GM23338 (cell line): ENCODE data around the gene NXN. TPM values are rescaled to one million over a fixed set of nuclear protein-coding genes. Genes with fewer than 3 reads are reported as not detected.

ENCODE experiments used
- ATAC-seq: fragments of 200-7000 bp; cut with Tn5 transposase; 3 replicates; pipeline ENCODE4 v1.9.1; 2020
- DNase-seq: peaks from one replicate; pipeline ENCODE4 v3.0.0-alpha.2; 2015; ENCODE audit warnings: low spot score
- H2AFZ ChIP-seq: fragments of 200-600 bp; sonication (generic); 2 replicates; pipeline ENCODE4 v1.8.0; 2016; ENCODE audit warnings: antibody characterized with exemption, mild to moderate bottlenecking, moderate library complexity
- H3F3A ChIP-seq: fragments of 200-600 bp; sonication (generic); replicated peaks from 2 replicates; pipeline ENCODE4 v1.8.0; 2017; ENCODE audit warnings: antibody characterized with exemption, mixed run types, low read depth
- H3K27ac ChIP-seq: fragments of 200-600 bp; sonication (generic); 2 replicates; pipeline ENCODE4 v1.6.1; 2016; ENCODE audit warnings: low read depth
- H3K27me3 ChIP-seq: fragments of 200-600 bp; sonication (generic); 2 replicates; pipeline ENCODE4 v1.8.0; 2016; ENCODE audit warnings: mild to moderate bottlenecking, mixed run types, moderate library complexity; ENCODE audit not compliant: insufficient read depth
- H3K36me3 ChIP-seq: fragments of 200-600 bp; sonication (generic); 2 replicates; pipeline ENCODE4 v1.8.0; 2016; ENCODE audit warnings: mild to moderate bottlenecking; ENCODE audit not compliant: insufficient read depth
- H3K4me1 ChIP-seq: fragments of 200-600 bp; sonication (generic); 2 replicates; pipeline ENCODE4 v1.8.0; 2016; ENCODE audit warnings: mild to moderate bottlenecking, moderate library complexity; ENCODE audit not compliant: insufficient read depth
- H3K4me2 ChIP-seq: fragments of 200-600 bp; sonication (generic); 2 replicates; pipeline ENCODE4 v1.7.1; 2017; ENCODE audit warnings: mixed run types
- H3K4me3 ChIP-seq: fragments of 200-600 bp; sonication (generic); 2 replicates; pipeline ENCODE4 v1.6.1; 2016; ENCODE audit warnings: mixed run types
- H3K79me2 ChIP-seq: fragments of 200-600 bp; sonication (generic); replicated peaks from 2 replicates; pipeline ENCODE4 v1.8.0; 2017; ENCODE audit warnings: mild to moderate bottlenecking; ENCODE audit not compliant: insufficient read depth
- H3K9me2 ChIP-seq: fragments of 200-600 bp; sonication (generic); 2 replicates; pipeline ENCODE4 v1.8.0; 2017; ENCODE audit not compliant: insufficient read depth
- H4K20me1 ChIP-seq: fragments of 200-600 bp; sonication (generic); replicated peaks from 2 replicates; pipeline ENCODE4 v1.8.0; 2017; ENCODE audit warnings: mild to moderate bottlenecking; ENCODE audit not compliant: insufficient read depth
- H3K27ac Mint-ChIP-seq: 2 replicates; pipeline ENCODE4 v1.8.0; 2020; ENCODE audit warnings: inconsistent platforms, mild to moderate bottlenecking, moderate library complexity, mixed read lengths
- H3K27me3 Mint-ChIP-seq: 3 replicates; pipeline ENCODE4 v1.8.0; 2022; ENCODE audit warnings: low read depth, mild to moderate bottlenecking, moderate library complexity, mixed read lengths, inconsistent platforms; ENCODE audit not compliant: insufficient read depth, poor library complexity
- H3K36me3 Mint-ChIP-seq: 3 replicates; pipeline ENCODE4 v1.8.0; 2021; ENCODE audit warnings: low read depth, mild to moderate bottlenecking, inconsistent platforms, moderate library complexity, mixed read lengths
- H3K4me1 Mint-ChIP-seq: 3 replicates; pipeline ENCODE4 v1.8.0; 2020; ENCODE audit warnings: mild to moderate bottlenecking, inconsistent platforms, mixed read lengths
- H3K4me3 Mint-ChIP-seq: 3 replicates; pipeline ENCODE4 v1.8.0; 2021; ENCODE audit warnings: moderate library complexity, mild to moderate bottlenecking, inconsistent platforms, mixed read lengths
- H3K9me3 Mint-ChIP-seq: 3 replicates; pipeline ENCODE4 v1.8.0; 2020; ENCODE audit warnings: moderate library complexity, mild to moderate bottlenecking, inconsistent platforms, mixed read lengths
- CREB1 ChIP-seq: fragments of 250-450 bp; sonication (Bioruptor Pico); IDR thresholded peaks from 2 replicates; pipeline ENCODE4 v1.5.0; 2020; ENCODE audit warnings: low read depth, mild to moderate bottlenecking, moderate library complexity
- EZH2 ChIP-seq: fragments of 200-600 bp; sonication (generic); IDR thresholded peaks from one replicate; pipeline ENCODE4 v1.8.0; 2017; ENCODE audit warnings: antibody characterized with exemption, mild to moderate bottlenecking, low read depth; ENCODE audit not compliant: unreplicated experiment
- EZH2phosphoT487 ChIP-seq: fragments of 200-600 bp; sonication (generic); IDR thresholded peaks from one replicate; pipeline ENCODE4 v1.8.1; 2018; ENCODE audit warnings: antibody characterized with exemption; ENCODE audit not compliant: unreplicated experiment
- JUNB ChIP-seq: IDR thresholded peaks from one replicate; pipeline ENCODE4 v1.6.1; 2016; ENCODE audit warnings: antibody characterized with exemption; ENCODE audit not compliant: unreplicated experiment
- NANOG ChIP-seq: IDR thresholded peaks from 2 replicates; pipeline ENCODE4 v1.6.1; 2016; ENCODE audit warnings: antibody characterized with exemption, borderline replicate concordance
- POLR2AphosphoS5 ChIP-seq: IDR thresholded peaks from 2 replicates; pipeline ENCODE4 v1.6.1; 2016; ENCODE audit warnings: antibody characterized with exemption, low read depth
- STAT1 ChIP-seq: IDR thresholded peaks from one replicate; pipeline ENCODE4 v1.6.1; 2016; ENCODE audit warnings: antibody characterized with exemption; ENCODE audit not compliant: unreplicated experiment
- ZNF114 ChIP-seq: fragments of 250-450 bp; sonication (Bioruptor Pico); IDR thresholded peaks from 2 replicates; pipeline ENCODE4 v1.5.0; 2020; ENCODE audit warnings: mild to moderate bottlenecking, moderate library complexity
- ZNF331 ChIP-seq: fragments of 250-450 bp; sonication (Bioruptor Pico); IDR thresholded peaks from 2 replicates; pipeline ENCODE4 v1.5.0; 2020; ENCODE audit warnings: low read depth, mild to moderate bottlenecking, moderate library complexity
- polyA plus RNA-seq: library from polyadenylated mRNA; unstranded; fragments of >200 nt; fragmentation: Nextera tagmentation; extraction: Ambion mirVana; gene quantifications from 2 replicates; pipeline ENCODE4 v1.2.1, GENCODE V29; 2016
- total RNA-seq: library from RNA; depleted of rRNA; stranded (reverse); fragments of >200 nt; shearing (Covaris generic); gene quantifications from 2 replicates; pipeline ENCODE4 v1.2.3, GENCODE V29; 2014
- TF ChIP-seq, protein P1 (sequence below): fragments of 250-450 bp; sonication (Bioruptor Pico); IDR thresholded peaks from 2 replicates; pipeline ENCODE4 v1.5.0; 2020; ENCODE audit warnings: mild to moderate bottlenecking, moderate library complexity
- TF ChIP-seq, protein P2 (sequence below): IDR thresholded peaks from 2 replicates; pipeline ENCODE4 v1.6.1; 2016; ENCODE audit warnings: antibody characterized with exemption
- TF ChIP-seq, protein P3 (sequence below): IDR thresholded peaks from one replicate; pipeline ENCODE4 v1.6.1; 2018; ENCODE audit warnings: antibody characterized with exemption; ENCODE audit not compliant: unreplicated experiment
- TF ChIP-seq, protein P4 (sequence below), 2 experiments: fragments of 200-600 bp in 1 of 2; sonication (generic) in 1 of 2; conservative IDR thresholded peaks; 2 replicates each; pipeline versions ENCODE4 v1.5.1 to v1.6.1; 2016 to 2017; ENCODE audit warnings: antibody characterized with exemption in 2 of 2, low read depth in 2 of 2, mild to moderate bottlenecking in 2 of 2, moderate library complexity in 1 of 2

Gene NXN
- total and polyA plus RNA-seq, 2 experiments from 2014 or later = 31.8 to 105 TPM

DNA sequence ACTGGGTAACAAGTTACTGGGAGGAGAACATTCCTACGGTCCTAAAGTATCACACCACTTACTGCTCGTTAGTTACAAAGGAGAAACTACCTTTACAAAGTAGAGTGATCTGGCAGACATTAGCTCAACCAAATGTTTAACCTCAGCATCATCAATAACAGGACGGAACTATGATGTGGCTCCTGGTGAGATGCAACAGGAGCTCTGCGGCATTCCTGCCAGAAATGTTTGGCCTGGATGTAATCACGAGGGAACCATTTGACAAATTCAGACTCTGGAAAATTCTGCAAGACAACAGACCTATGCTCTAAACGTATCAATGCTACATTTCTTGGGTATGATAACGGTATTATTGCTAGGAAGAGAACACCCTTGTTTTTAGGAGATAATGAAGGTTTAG lies 117.0 kb downstream of the NXN start (continued):
- no peak for TF ChIP-seq EZH2

DNA sequence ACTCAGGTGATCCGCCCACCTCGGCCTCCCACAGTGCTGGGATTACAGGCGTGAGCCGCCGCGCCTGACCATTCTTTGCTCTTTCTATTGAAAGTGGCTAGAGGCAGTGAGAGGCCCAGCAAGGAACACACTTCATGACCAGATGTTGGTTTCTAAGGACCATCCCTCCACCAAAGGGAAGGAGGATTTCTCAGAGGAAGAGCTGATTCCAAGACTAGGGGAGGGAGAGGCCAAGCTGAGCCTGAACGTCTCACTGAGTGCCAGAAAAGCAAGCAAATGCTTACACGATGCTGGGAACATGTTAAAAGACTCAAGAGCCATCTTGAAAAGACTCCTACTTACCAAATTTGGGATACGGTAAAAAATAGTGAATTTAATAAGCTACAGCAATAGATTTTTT lies 118.2 kb downstream of the NXN start:
- peak overlapping the region; percentile 69; the same call in 1 of the 2 replicates for H3K27ac Mint-ChIP-seq

More for the DNA sequence above, 118.2 kb downstream of the NXN start:
- Histone ChIP-seq H4K20me1 (peaks cover 22% of the 10 kb centered on the region), H2AFZ (no peak overlapping the region), H3K4me3 (no peak overlapping the region), H3F3A (no peaks in the 10 kb centered on the region), H3K36me3 (no peaks in the 10 kb centered on the region), H3K27me3 (no peaks in the 10 kb centered on the region), H3K27ac (peak overlapping the region; percentile 57; the same call in 1 of the 2 replicates), H3K4me1 (no peaks in the 10 kb centered on the region; the same call in 1 of the 2 replicates), H3K4me2 (no peak overlapping the region), H3K9me2 (no peaks in the 10 kb centered on the region), H3K79me2 (peaks cover 77% of the 10 kb centered on the region)
- DNase-seq (no peak), ATAC-seq (no peak)
- H3K4me1 Mint-ChIP-seq = peaks cover 7% of the 10 kb centered on the region
- peaks cover 5% of the 10 kb centered on the region; the same call in 1 of the 3 replicates for H3K36me3 Mint-ChIP-seq
- no peak overlapping the region for H3K4me3 Mint-ChIP-seq
- H3K9me3 Mint-ChIP-seq = no peaks in the 10 kb centered on the region
- peaks cover 11% of the 10 kb centered on the region for H3K27me3 Mint-ChIP-seq
- no peak for TF ChIP-seq ZNF331 (CRISPR knock-in tag)
- TF ChIP-seq ZNF114 (CRISPR knock-in tag) = no peak
- TF ChIP-seq POLR2AphosphoS5 = no peak
- TF ChIP-seq, protein P1, sequence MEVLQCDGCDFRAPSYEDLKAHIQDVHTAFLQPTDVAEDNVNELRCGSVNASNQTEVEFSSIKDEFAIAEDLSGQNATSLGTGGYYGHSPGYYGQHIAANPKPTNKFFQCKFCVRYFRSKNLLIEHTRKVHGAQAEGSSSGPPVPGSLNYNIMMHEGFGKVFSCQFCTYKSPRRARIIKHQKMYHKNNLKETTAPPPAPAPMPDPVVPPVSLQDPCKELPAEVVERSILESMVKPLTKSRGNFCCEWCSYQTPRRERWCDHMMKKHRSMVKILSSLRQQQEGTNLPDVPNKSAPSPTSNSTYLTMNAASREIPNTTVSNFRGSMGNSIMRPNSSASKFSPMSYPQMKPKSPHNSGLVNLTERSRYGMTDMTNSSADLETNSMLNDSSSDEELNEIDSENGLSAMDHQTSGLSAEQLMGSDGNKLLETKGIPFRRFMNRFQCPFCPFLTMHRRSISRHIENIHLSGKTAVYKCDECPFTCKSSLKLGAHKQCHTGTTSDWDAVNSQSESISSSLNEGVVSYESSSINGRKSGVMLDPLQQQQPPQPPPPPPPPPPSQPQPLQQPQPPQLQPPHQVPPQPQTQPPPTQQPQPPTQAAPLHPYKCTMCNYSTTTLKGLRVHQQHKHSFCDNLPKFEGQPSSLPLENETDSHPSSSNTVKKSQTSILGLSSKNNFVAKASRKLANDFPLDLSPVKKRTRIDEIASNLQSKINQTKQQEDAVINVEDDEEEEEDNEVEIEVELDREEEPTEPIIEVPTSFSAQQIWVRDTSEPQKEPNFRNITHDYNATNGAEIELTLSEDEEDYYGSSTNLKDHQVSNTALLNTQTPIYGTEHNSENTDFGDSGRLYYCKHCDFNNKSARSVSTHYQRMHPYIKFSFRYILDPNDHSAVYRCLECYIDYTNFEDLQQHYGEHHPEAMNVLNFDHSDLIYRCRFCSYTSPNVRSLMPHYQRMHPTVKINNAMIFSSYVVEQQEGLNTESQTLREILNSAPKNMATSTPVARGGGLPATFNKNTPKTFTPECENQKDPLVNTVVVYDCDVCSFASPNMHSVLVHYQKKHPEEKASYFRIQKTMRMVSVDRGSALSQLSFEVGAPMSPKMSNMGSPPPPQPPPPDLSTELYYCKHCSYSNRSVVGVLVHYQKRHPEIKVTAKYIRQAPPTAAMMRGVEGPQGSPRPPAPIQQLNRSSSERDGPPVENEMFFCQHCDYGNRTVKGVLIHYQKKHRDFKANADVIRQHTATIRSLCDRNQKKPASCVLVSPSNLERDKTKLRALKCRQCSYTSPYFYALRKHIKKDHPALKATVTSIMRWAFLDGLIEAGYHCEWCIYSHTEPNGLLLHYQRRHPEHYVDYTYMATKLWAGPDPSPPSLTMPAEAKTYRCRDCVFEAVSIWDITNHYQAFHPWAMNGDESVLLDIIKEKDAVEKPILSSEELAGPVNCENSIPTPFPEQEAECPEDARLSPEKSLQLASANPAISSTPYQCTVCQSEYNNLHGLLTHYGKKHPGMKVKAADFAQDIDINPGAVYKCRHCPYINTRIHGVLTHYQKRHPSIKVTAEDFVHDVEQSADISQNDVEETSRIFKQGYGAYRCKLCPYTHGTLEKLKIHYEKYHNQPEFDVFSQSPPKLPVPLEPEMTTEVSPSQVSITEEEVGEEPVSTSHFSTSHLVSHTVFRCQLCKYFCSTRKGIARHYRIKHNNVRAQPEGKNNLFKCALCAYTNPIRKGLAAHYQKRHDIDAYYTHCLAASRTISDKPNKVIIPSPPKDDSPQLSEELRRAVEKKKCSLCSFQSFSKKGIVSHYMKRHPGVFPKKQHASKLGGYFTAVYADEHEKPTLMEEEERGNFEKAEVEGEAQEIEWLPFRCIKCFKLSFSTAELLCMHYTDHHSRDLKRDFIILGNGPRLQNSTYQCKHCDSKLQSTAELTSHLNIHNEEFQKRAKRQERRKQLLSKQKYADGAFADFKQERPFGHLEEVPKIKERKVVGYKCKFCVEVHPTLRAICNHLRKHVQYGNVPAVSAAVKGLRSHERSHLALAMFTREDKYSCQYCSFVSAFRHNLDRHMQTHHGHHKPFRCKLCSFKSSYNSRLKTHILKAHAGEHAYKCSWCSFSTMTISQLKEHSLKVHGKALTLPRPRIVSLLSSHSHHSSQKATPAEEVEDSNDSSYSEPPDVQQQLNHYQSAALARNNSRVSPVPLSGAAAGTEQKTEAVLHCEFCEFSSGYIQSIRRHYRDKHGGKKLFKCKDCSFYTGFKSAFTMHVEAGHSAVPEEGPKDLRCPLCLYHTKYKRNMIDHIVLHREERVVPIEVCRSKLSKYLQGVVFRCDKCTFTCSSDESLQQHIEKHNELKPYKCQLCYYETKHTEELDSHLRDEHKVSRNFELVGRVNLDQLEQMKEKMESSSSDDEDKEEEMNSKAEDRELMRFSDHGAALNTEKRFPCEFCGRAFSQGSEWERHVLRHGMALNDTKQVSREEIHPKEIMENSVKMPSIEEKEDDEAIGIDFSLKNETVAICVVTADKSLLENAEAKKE (CRISPR knock-in tag) = no peak
- TF ChIP-seq, protein P2, sequence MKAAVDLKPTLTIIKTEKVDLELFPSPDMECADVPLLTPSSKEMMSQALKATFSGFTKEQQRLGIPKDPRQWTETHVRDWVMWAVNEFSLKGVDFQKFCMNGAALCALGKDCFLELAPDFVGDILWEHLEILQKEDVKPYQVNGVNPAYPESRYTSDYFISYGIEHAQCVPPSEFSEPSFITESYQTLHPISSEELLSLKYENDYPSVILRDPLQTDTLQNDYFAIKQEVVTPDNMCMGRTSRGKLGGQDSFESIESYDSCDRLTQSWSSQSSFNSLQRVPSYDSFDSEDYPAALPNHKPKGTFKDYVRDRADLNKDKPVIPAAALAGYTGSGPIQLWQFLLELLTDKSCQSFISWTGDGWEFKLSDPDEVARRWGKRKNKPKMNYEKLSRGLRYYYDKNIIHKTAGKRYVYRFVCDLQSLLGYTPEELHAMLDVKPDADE = no peak
- TF ChIP-seq, protein P3, sequence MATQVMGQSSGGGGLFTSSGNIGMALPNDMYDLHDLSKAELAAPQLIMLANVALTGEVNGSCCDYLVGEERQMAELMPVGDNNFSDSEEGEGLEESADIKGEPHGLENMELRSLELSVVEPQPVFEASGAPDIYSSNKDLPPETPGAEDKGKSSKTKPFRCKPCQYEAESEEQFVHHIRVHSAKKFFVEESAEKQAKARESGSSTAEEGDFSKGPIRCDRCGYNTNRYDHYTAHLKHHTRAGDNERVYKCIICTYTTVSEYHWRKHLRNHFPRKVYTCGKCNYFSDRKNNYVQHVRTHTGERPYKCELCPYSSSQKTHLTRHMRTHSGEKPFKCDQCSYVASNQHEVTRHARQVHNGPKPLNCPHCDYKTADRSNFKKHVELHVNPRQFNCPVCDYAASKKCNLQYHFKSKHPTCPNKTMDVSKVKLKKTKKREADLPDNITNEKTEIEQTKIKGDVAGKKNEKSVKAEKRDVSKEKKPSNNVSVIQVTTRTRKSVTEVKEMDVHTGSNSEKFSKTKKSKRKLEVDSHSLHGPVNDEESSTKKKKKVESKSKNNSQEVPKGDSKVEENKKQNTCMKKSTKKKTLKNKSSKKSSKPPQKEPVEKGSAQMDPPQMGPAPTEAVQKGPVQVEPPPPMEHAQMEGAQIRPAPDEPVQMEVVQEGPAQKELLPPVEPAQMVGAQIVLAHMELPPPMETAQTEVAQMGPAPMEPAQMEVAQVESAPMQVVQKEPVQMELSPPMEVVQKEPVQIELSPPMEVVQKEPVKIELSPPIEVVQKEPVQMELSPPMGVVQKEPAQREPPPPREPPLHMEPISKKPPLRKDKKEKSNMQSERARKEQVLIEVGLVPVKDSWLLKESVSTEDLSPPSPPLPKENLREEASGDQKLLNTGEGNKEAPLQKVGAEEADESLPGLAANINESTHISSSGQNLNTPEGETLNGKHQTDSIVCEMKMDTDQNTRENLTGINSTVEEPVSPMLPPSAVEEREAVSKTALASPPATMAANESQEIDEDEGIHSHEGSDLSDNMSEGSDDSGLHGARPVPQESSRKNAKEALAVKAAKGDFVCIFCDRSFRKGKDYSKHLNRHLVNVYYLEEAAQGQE = no peak
- no peak for TF ChIP-seq JUNB
- TF ChIP-seq, protein P4, sequence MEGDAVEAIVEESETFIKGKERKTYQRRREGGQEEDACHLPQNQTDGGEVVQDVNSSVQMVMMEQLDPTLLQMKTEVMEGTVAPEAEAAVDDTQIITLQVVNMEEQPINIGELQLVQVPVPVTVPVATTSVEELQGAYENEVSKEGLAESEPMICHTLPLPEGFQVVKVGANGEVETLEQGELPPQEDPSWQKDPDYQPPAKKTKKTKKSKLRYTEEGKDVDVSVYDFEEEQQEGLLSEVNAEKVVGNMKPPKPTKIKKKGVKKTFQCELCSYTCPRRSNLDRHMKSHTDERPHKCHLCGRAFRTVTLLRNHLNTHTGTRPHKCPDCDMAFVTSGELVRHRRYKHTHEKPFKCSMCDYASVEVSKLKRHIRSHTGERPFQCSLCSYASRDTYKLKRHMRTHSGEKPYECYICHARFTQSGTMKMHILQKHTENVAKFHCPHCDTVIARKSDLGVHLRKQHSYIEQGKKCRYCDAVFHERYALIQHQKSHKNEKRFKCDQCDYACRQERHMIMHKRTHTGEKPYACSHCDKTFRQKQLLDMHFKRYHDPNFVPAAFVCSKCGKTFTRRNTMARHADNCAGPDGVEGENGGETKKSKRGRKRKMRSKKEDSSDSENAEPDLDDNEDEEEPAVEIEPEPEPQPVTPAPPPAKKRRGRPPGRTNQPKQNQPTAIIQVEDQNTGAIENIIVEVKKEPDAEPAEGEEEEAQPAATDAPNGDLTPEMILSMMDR (conservative IDR thresholded peaks at IDR 0.05; ENCODE audit: low read depth in 2 of 2) = no peak
- TF ChIP-seq STAT1 = no peak
- TF ChIP-seq NANOG = no peak
- no peak for TF ChIP-seq EZH2phosphoT487
- TF ChIP-seq EZH2 = no peak
- no peak for TF ChIP-seq CREB1
